IMR-90 (cell line): ENCODE data around the gene ARMC3. TPM values are rescaled to one million over a fixed set of nuclear protein-coding genes. Genes with fewer than 3 reads are reported as not detected.

Experiments used
- ATAC-seq: fragments of 200-7000 bp; cut with Tn5 transposase; 2 replicates; pipeline ENCODE4 v1.9.1; 2020; ENCODE audit warnings: low read depth, mild to moderate bottlenecking, moderate library complexity
- BruUV-seq: library from RNA; stranded (reverse); fragments of 400-500 nt; replicated peaks from 2 replicates; lab custom pipeline; 2021; lab: Mats Ljungman, UMichigan
- CTCF ChIA-PET: fragments of 300-600 bp; formaldehyde crosslinking; extraction: SDS; loops from one replicate; lab custom pipeline; 2021; ENCODE audit warnings: antibody characterized with exemption; lab: Yijun Ruan, JAX
- POLR2A ChIA-PET: fragments of 300-600 bp; sonication (Branson Sonifier 250); formaldehyde crosslinking; loops from one replicate; lab custom pipeline; 2022; ENCODE audit warnings: antibody characterized with exemption; ENCODE audit not compliant: unreplicated experiment; lab: Charles Lee
- DNase-seq: peaks from one replicate; pipeline ENCODE4 v3.0.0; 2013
- H2AFZ ChIP-seq: replicated peaks from 2 replicates; pipeline ENCODE3; 2013; ENCODE audit warnings: low read length, mild to moderate bottlenecking; ENCODE audit not compliant: poor library complexity
- H2AK5ac ChIP-seq: 2 replicates; pipeline ENCODE4 v1.6.1; 2013; ENCODE audit warnings: low read depth, low read length, inconsistent platforms
- H2AK9ac ChIP-seq: replicated peaks from 2 replicates; pipeline ENCODE3; 2013; ENCODE audit warnings: mild to moderate bottlenecking, low read depth, low read length, moderate library complexity; ENCODE audit not compliant: poor library complexity
- H2BK120ac ChIP-seq: 2 replicates; pipeline ENCODE4 v1.6.1; 2013; ENCODE audit warnings: low read depth, low read length, inconsistent platforms
- H2BK15ac ChIP-seq: 3 replicates; pipeline ENCODE4 v1.6.1; 2013; ENCODE audit warnings: low read depth, low read length, inconsistent platforms
- H2BK20ac ChIP-seq: 2 replicates; pipeline ENCODE4 v1.6.1; 2013; ENCODE audit warnings: low read depth, mild to moderate bottlenecking, inconsistent platforms, low read length, moderate library complexity
- H2BK5ac ChIP-seq: 2 replicates; pipeline ENCODE4 v1.6.1; 2013; ENCODE audit warnings: mild to moderate bottlenecking, low read depth, low read length, inconsistent platforms; ENCODE audit not compliant: poor library complexity, severe bottlenecking
- H3K14ac ChIP-seq: replicated peaks from 2 replicates; pipeline ENCODE4 v1.6.1; 2013; ENCODE audit warnings: low read depth, low read length, inconsistent platforms
- H3K18ac ChIP-seq: 2 replicates; pipeline ENCODE4 v1.6.1; 2013; ENCODE audit warnings: low read depth, low read length, control low read depth
- H3K23ac ChIP-seq: 2 replicates; pipeline ENCODE4 v1.6.1; 2013; ENCODE audit warnings: low read depth, low read length, inconsistent platforms
- H3K27ac ChIP-seq: 2 replicates; pipeline ENCODE4 v1.5.1; 2013; ENCODE audit warnings: mild to moderate bottlenecking, control low read depth, low read length; ENCODE audit not compliant: insufficient read depth
- H3K27me3 ChIP-seq: 2 replicates; pipeline ENCODE4 v1.6.1; 2013; ENCODE audit warnings: low read length; ENCODE audit not compliant: control insufficient read depth, insufficient read depth
- H3K36me3 ChIP-seq: 2 replicates; pipeline ENCODE4 v1.6.1; 2013; ENCODE audit warnings: low read length, mixed read lengths; ENCODE audit not compliant: control insufficient read depth, insufficient read depth
- H3K4ac ChIP-seq: 2 replicates; pipeline ENCODE4 v1.6.1; 2013; ENCODE audit warnings: low read depth, low read length, inconsistent platforms
- H3K4me1 ChIP-seq: 2 replicates; pipeline ENCODE4 v1.6.1; 2013; ENCODE audit warnings: low read length, mixed read lengths; ENCODE audit not compliant: control insufficient read depth, insufficient read depth
- H3K4me2 ChIP-seq: 2 replicates; pipeline ENCODE4 v1.6.1; 2013; ENCODE audit warnings: low read depth, mild to moderate bottlenecking, control low read depth, low read length, moderate library complexity
- H3K4me3 ChIP-seq: 2 replicates; pipeline ENCODE4 v1.5.1; 2013; ENCODE audit warnings: low read depth, mild to moderate bottlenecking, control low read depth, low read length, moderate library complexity; ENCODE audit not compliant: insufficient read depth
- H3K56ac ChIP-seq: 2 replicates; pipeline ENCODE4 v1.6.1; 2013; ENCODE audit warnings: low read length, inconsistent platforms; ENCODE audit not compliant: insufficient read depth; ENCODE audit errors: extremely low read depth
- H3K79me1 ChIP-seq, 2 experiments: 2 replicates each; pipeline ENCODE4 v1.6.1; 2013; ENCODE audit warnings: low read length in 2 of 2, inconsistent platforms in 1 of 2, low read depth in 1 of 2
- H3K9ac ChIP-seq: 2 replicates; pipeline ENCODE4 v1.6.1; 2013; ENCODE audit warnings: low read depth, low read length, control low read depth
- H3K9me1 ChIP-seq: 2 replicates; pipeline ENCODE4 v1.6.1; 2013; ENCODE audit warnings: low read length, inconsistent platforms; ENCODE audit not compliant: insufficient read depth
- H3K9me3 ChIP-seq: 2 replicates; pipeline ENCODE4 v1.6.1; 2013; ENCODE audit warnings: low read length; ENCODE audit not compliant: control insufficient read depth, insufficient read depth
- H4K20me1 ChIP-seq: 2 replicates; pipeline ENCODE4 v1.6.1; 2013; ENCODE audit warnings: low read length, inconsistent platforms; ENCODE audit not compliant: insufficient read depth
- H4K5ac ChIP-seq: 2 replicates; pipeline ENCODE4 v1.6.1; 2013; ENCODE audit warnings: mild to moderate bottlenecking, low read depth, low read length, control low read depth
- H4K8ac ChIP-seq, 2 experiments: 2 replicates each; pipeline ENCODE4 v1.6.1; 2013; ENCODE audit warnings: low read depth in 2 of 2, low read length in 2 of 2, control low read depth in 1 of 2, inconsistent platforms in 1 of 2
- H4K91ac ChIP-seq: 2 replicates; pipeline ENCODE4 v1.6.1; 2013; ENCODE audit warnings: low read depth, low read length, inconsistent platforms; ENCODE audit not compliant: insufficient read depth
- CHD1 ChIP-seq: IDR thresholded peaks from 2 replicates; pipeline ENCODE4 v1.6.1; 2012; ENCODE audit warnings: low read depth, low read length, improper control_type of control experiment
- MAFK ChIP-seq: IDR thresholded peaks from 2 replicates; pipeline ENCODE4 v1.6.1; 2012; ENCODE audit warnings: low read depth, low read length, improper control_type of control experiment
- MAZ ChIP-seq: IDR thresholded peaks from 2 replicates; pipeline ENCODE4 v1.6.1; 2012; ENCODE audit warnings: low read depth, mild to moderate bottlenecking, low read length, improper control_type of control experiment, moderate library complexity, borderline replicate concordance
- MXI1 ChIP-seq: IDR thresholded peaks from 2 replicates; pipeline ENCODE4 v1.6.1; 2012; ENCODE audit warnings: low read depth, mild to moderate bottlenecking, low read length, moderate library complexity, borderline replicate concordance
- SMC3 ChIP-seq: fragments of 150-350 bp; IDR thresholded peaks from 2 replicates; pipeline ENCODE4 v1.6.1; 2016; ENCODE audit warnings: low read depth, mild to moderate bottlenecking, antibody characterized with exemption, low read length, moderate library complexity
- WGBS, 2 experiments: methylation state at CpG; one replicate each; pipeline versions ENCODE4 v1.1.5 to v1.1.7; 2013; ENCODE audit warnings: missing lambda C conversion rate in 2 of 2; ENCODE audit not compliant: insufficient read length in 1 of 2; ENCODE audit errors: extremely low coverage in 2 of 2; 5-methylcytosine and 5-hydroxymethylcytosine counted together
- dilution Hi-C: fragments of 300-500 bp; cut with HindIII; formaldehyde crosslinking; loops from one replicate; pipeline ENCODE4 v1.14.3; 2018; ENCODE audit warnings: low sequenced_read_pairs; ENCODE audit not compliant: unreplicated experiment
- in situ Hi-C: fragments of 300-500 bp; cut with MboI; formaldehyde crosslinking; loops from 3 replicates; pipeline ENCODE4 v1.14.3; 2019; ENCODE audit warnings: low sequenced_read_pairs, inconsistent platforms, mixed read lengths
- intact Hi-C: fragments of 100-400 bp; cut with micrococcal nuclease; formaldehyde crosslinking; loops from 2 replicates; pipeline ENCODE4 v1.10.0; 2022
- polyA plus RNA-seq, 3 experiments: library from polyadenylated mRNA; depleted of rRNA; stranded (reverse); fragments of >200 nt; gene quantifications; 2 replicates each; pipeline ENCODE4 v1.2.3, GENCODE V29; 2012; ENCODE audit warnings: low replicate concordance in 1 of 3
- total RNA-seq: library from RNA; depleted of rRNA; stranded (reverse); fragments of >200 nt; gene quantifications from 2 replicates; pipeline ENCODE4 v1.2.3, GENCODE V29; 2012
- TF ChIP-seq, protein P1 (sequence below): conservative IDR thresholded peaks from 2 replicates; pipeline ENCODE4 v1.5.1; 2012; ENCODE audit warnings: mild to moderate bottlenecking, low read depth, low read length, improper control_type of control experiment
- TF ChIP-seq, protein P2 (sequence below): fragments of 150-350 bp; IDR thresholded peaks from 2 replicates; pipeline ENCODE4 v1.6.1; 2016; ENCODE audit warnings: low read depth, mild to moderate bottlenecking, low read length, moderate library complexity, borderline replicate concordance

ARMC3 gene
- total and polyA plus RNA-seq, 2 of the 4 experiments (the other 2 are of a cell fraction) = not detected

DNA sequence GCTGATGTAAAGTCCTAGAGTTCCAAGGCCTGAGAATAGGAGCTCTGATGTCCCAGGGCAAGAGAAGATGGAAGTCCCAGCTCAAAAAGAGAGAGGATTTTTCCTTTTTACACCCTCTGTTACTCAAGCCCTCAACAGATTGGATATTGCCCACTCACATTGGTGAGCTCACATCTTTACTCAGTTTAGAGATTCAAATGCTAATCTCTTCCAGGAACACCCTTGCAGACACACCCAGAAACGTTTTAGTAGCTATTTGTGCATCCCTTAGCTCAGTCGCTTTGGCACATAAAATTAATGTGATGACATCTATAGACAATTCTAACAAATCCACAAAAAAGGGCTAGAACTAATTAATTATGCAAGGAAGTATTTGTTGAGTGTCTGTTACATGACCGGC is 27.1 kb downstream of the ARMC3 start:
- no peaks in the 10 kb centered on the region for H3K27me3 ChIP-seq
- H3K56ac ChIP-seq = no peak overlapping the region
- no peak overlapping the region for H4K91ac ChIP-seq
- DNase-seq = no peak
- in situ Hi-C loops = no loop called here
- H3K23ac ChIP-seq = no peak overlapping the region
- no peak overlapping the region for H3K14ac ChIP-seq
- no peak overlapping the region for H4K5ac ChIP-seq
- dilution Hi-C loops = no loop called here
- H3K4me1 ChIP-seq = no peaks in the 10 kb centered on the region
- ChIA-PET CTCF (no interaction called here), POLR2A (no interaction called here)
- no peak overlapping the region for H3K4me2 ChIP-seq
- no peak overlapping the region for H4K8ac ChIP-seq
- H3K79me1 ChIP-seq = no peaks in the 10 kb centered on the region
- no peak overlapping the region for H3K4ac ChIP-seq
- BruUV-seq = no TSS peak
- intact Hi-C loops = no loop called here
- H2AFZ ChIP-seq = no peak overlapping the region
- H2BK5ac ChIP-seq = no peak overlapping the region
- no peak overlapping the region for H3K18ac ChIP-seq
- no peaks in the 10 kb centered on the region for H3K9me1 ChIP-seq
- TF ChIP-seq SMC3 (no peak), CHD1 (no peak), MAFK (no peak), MAZ (no peak), MXI1 (no peak)
- TF ChIP-seq, protein P1, sequence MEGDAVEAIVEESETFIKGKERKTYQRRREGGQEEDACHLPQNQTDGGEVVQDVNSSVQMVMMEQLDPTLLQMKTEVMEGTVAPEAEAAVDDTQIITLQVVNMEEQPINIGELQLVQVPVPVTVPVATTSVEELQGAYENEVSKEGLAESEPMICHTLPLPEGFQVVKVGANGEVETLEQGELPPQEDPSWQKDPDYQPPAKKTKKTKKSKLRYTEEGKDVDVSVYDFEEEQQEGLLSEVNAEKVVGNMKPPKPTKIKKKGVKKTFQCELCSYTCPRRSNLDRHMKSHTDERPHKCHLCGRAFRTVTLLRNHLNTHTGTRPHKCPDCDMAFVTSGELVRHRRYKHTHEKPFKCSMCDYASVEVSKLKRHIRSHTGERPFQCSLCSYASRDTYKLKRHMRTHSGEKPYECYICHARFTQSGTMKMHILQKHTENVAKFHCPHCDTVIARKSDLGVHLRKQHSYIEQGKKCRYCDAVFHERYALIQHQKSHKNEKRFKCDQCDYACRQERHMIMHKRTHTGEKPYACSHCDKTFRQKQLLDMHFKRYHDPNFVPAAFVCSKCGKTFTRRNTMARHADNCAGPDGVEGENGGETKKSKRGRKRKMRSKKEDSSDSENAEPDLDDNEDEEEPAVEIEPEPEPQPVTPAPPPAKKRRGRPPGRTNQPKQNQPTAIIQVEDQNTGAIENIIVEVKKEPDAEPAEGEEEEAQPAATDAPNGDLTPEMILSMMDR = no peak
- TF ChIP-seq, protein P2, sequence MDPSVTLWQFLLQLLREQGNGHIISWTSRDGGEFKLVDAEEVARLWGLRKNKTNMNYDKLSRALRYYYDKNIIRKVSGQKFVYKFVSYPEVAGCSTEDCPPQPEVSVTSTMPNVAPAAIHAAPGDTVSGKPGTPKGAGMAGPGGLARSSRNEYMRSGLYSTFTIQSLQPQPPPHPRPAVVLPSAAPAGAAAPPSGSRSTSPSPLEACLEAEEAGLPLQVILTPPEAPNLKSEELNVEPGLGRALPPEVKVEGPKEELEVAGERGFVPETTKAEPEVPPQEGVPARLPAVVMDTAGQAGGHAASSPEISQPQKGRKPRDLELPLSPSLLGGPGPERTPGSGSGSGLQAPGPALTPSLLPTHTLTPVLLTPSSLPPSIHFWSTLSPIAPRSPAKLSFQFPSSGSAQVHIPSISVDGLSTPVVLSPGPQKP = no peak
- H3K4me3 ChIP-seq = no peak overlapping the region
- H3K9ac ChIP-seq = no peak overlapping the region
- no peak overlapping the region for H2AK9ac ChIP-seq
- H3K27ac ChIP-seq = no peak overlapping the region
- H2AK5ac ChIP-seq = no peak overlapping the region
- H4K20me1 ChIP-seq = no peaks in the 10 kb centered on the region
- no peak overlapping the region for H2BK20ac ChIP-seq
- 90% methylated on average over 1 of the region's 3 CpGs; no CpG with 5 or more reads in 1 of the 2 experiments for WGBS, 2 experiments
- H3K36me3 ChIP-seq = no peaks in the 10 kb centered on the region
- no peak overlapping the region for H2BK15ac ChIP-seq
- no peaks in the 10 kb centered on the region for H3K9me3 ChIP-seq
- H2BK120ac ChIP-seq = no peak overlapping the region
- ATAC-seq = no peak
